Measurements from ENCODE around the gene AKT1S1.

GRCh38 chr19:49887665-49888509 lies 10.7 kb upstream of the AKT1S1 start:
- TF ChIP-seq CTCF (IDR thresholded peaks at IDR 0.05) = no peak
- TF ChIP-seq POLR2A (IDR thresholded peaks at IDR 0.05) = no peak
